Measurements from ENCODE around the gene GTF2A2. TPM values are rescaled to one million over a fixed set of nuclear protein-coding genes. Genes with fewer than 3 reads are reported as not detected.

Gene GTF2A2
- total and polyA plus RNA-seq, 4 donors, result 33.5 to 121 (median 67.4) TPM

GRCh38 chr15:59668556-59668955 is 11.2 kb upstream of the GTF2A2 start:
- Histone ChIP-seq H3K4me1 (ENCODE audit: control insufficient read depth in 5 of 5, insufficient read depth in 5 of 5, low read length in 5 of 5) (no peaks in the 10 kb centered on the region), H3K36me3 (ENCODE audit: control insufficient read depth in 4 of 4, insufficient read depth in 4 of 4, low read length in 4 of 4) (peaks cover 18 to 40% (median 21%) of the 10 kb centered on the region in 4 donors), H3K9me3 (ENCODE audit: control insufficient read depth in 4 of 4, insufficient read depth in 3 of 4, low read length in 3 of 4) (no peaks in the 10 kb centered on the region), H3K27me3 (ENCODE audit: control insufficient read depth in 3 of 3, insufficient read depth in 3 of 3, low read length in 2 of 3) (no peaks in the 10 kb centered on the region), H3K9ac (ENCODE audit: insufficient read depth in 1 of 2, low read length in 2 of 2) (no peak overlapping the region), H3K27ac (ENCODE audit: low read depth in 1 of 2, low read length in 1 of 2) (no peak overlapping the region), H3K4me3 (no peak overlapping the region)
- DNase-seq, result no peak
- no peak for ATAC-seq (ENCODE audit: insufficient read depth, low FRiP score)
- TF ChIP-seq CTCF (IDR thresholded peaks at IDR 0.05; ENCODE audit: control extremely low read depth, extremely low read depth), result no peak
- 85 to 89% methylated on average over 8 of the region's 8 CpGs for WGBS, 2 donors

GRCh38 chr15:59662260-59662659 is 4.9 kb upstream of the GTF2A2 start:
- Histone ChIP-seq H3K27me3 (ENCODE audit: control insufficient read depth in 3 of 3, insufficient read depth in 3 of 3, low read length in 2 of 3) (no peaks in the 10 kb centered on the region), H3K4me1 (ENCODE audit: control insufficient read depth in 5 of 5, insufficient read depth in 5 of 5, low read length in 5 of 5) (peaks cover 0 to 2% (median 0%) of the 10 kb centered on the region in 5 donors), H3K36me3 (ENCODE audit: control insufficient read depth in 4 of 4, insufficient read depth in 4 of 4, low read length in 4 of 4) (peaks cover 0 to 17% (median 6%) of the 10 kb centered on the region in 4 donors), H3K4me3 (no peak overlapping the region), H3K9me3 (ENCODE audit: control insufficient read depth in 4 of 4, insufficient read depth in 3 of 4, low read length in 3 of 4) (no peaks in the 10 kb centered on the region), H3K27ac (ENCODE audit: low read depth in 1 of 2, low read length in 1 of 2) (no peak overlapping the region), H3K9ac (ENCODE audit: insufficient read depth in 1 of 2, low read length in 2 of 2) (no peak overlapping the region)
- WGBS, 2 donors, result 64 to 76% methylated on average over 1 of the region's 1 CpG
- DNase-seq (peak in 2 of 3 donors; percentile 38 to 61), ATAC-seq (ENCODE audit: insufficient read depth, low FRiP score) (no peak)
- no peak for TF ChIP-seq CTCF (IDR thresholded peaks at IDR 0.05; ENCODE audit: control extremely low read depth, extremely low read depth)

- Histone ChIP-seq H3K27me3 (ENCODE audit: control insufficient read depth in 3 of 3, insufficient read depth in 3 of 3, low read length in 2 of 3) (no peaks in the 10 kb centered on the region), H3K4me3 (no peak overlapping the region), H3K9me3 (ENCODE audit: control insufficient read depth in 4 of 4, insufficient read depth in 3 of 4, low read length in 3 of 4) (no peaks in the 10 kb centered on the region), H3K4me1 (ENCODE audit: control insufficient read depth in 5 of 5, insufficient read depth in 5 of 5, low read length in 5 of 5) (peaks cover 0 to 20% (median 2%) of the 10 kb centered on the region in 5 donors), H3K36me3 (ENCODE audit: control insufficient read depth in 4 of 4, insufficient read depth in 4 of 4, low read length in 4 of 4) (peaks cover 0 to 9% (median 3%) of the 10 kb centered on the region in 4 donors), H3K27ac (ENCODE audit: low read depth in 1 of 2, low read length in 1 of 2) (no peak overlapping the region), H3K9ac (ENCODE audit: insufficient read depth in 1 of 2, low read length in 2 of 2) (no peak overlapping the region)
- no peak for TF ChIP-seq CTCF (IDR thresholded peaks at IDR 0.05; ENCODE audit: control extremely low read depth, extremely low read depth)
- 77 to 87% methylated on average over 1 of the region's 1 CpG for WGBS, 2 donors
- no peak for DNase-seq
- no peak for ATAC-seq (ENCODE audit: insufficient read depth, low FRiP score)
These were observed 2.1 kb upstream of the GTF2A2 start for GRCh38 chr15:59659366-59659765.

GRCh38 chr15:59657635-59658125 is 365 bp upstream of the GTF2A2 start:
- Histone ChIP-seq H3K27ac (ENCODE audit: low read depth in 1 of 2, low read length in 1 of 2) (peak overlapping the region in 1 of 2 donors; percentile 33), H3K27me3 (ENCODE audit: control insufficient read depth in 3 of 3, insufficient read depth in 3 of 3, low read length in 2 of 3) (no peaks in the 10 kb centered on the region), H3K9me3 (ENCODE audit: control insufficient read depth in 4 of 4, insufficient read depth in 3 of 4, low read length in 3 of 4) (no peaks in the 10 kb centered on the region), H3K4me3 (no peak overlapping the region), H3K4me1 (ENCODE audit: control insufficient read depth in 5 of 5, insufficient read depth in 5 of 5, low read length in 5 of 5) (peaks cover 0 to 20% (median 4%) of the 10 kb centered on the region in 5 donors), H3K36me3 (ENCODE audit: control insufficient read depth in 4 of 4, insufficient read depth in 4 of 4, low read length in 4 of 4) (peaks cover 4 to 7% (median 6%) of the 10 kb centered on the region in 4 donors), H3K9ac (ENCODE audit: insufficient read depth in 1 of 2, low read length in 2 of 2) (no peak overlapping the region)
- TF ChIP-seq CTCF (IDR thresholded peaks at IDR 0.05; ENCODE audit: control extremely low read depth, extremely low read depth), result no peak
- ATAC-seq (ENCODE audit: insufficient read depth, low FRiP score) (peak; percentile 12), DNase-seq (no peak)
- 43 to 45% methylated on average over 23 of the region's 23 CpGs for WGBS, 2 donors
